ENCODE data around the gene NR4A3. TPM values are rescaled to one million over a fixed set of nuclear protein-coding genes. Genes with fewer than 3 reads are reported as not detected.
"Not testable (repeated sequence)": the region's sequence is repeated elsewhere in the genome, so short reads cannot be mapped to it uniquely, and the experiment has no call there.

Gene NR4A3
- polyA plus RNA-seq, 1 experiment, result 2.3 TPM

- ChIA-PET POLR2A (interaction anchor here (0.6 kb wide), 1 partner anchor 12 kb away, joined by 5 read pairs; no protein-coding TSS in a partner anchor), CTCF (interaction anchor here (1.1 kb wide), 1 partner anchor 8 kb away, joined by 3 read pairs; no protein-coding TSS in a partner anchor)
- Histone ChIP-seq H3K4me3 (ENCODE audit: low read depth, low read length) (no peak overlapping the region), H3K36me3 (ENCODE audit: control insufficient read depth, insufficient read depth, low read length) (no peaks in the 10 kb centered on the region; the same call in none of the 2 replicates), H3K27me3 (ENCODE audit: control insufficient read depth, insufficient read depth, low read length) (no peaks in the 10 kb centered on the region)
- no peak for TF ChIP-seq CTCF (IDR thresholded peaks at IDR 0.05; ENCODE audit: insufficient read depth, low read depth, low read length)
- DNase-seq (ENCODE audit: low read depth), result no peak
Observed at GRCh38 chr9:99850736-99851499, 29.2 kb downstream of the NR4A3 start.

- ChIA-PET POLR2A (interaction anchor here (0.6 kb wide), 1 partner anchor 12 kb away, joined by 5 read pairs; no protein-coding TSS in a partner anchor), CTCF (interaction anchor here (1.1 kb wide), 1 partner anchor 8 kb away, joined by 3 read pairs; no protein-coding TSS in a partner anchor)
Observed at GRCh38 chr9:99851500-99851822, 29.8 kb downstream of the NR4A3 start.

GRCh38 chr9:99852617-99853016, 30.9 kb downstream of the NR4A3 start:
- no peak overlapping the region for H3K4me3 ChIP-seq (ENCODE audit: low read depth, low read length)
- ChIA-PET CTCF (no interaction called here), POLR2A (no interaction called here)
- no peaks in the 10 kb centered on the region; the same call in 1 of the 2 replicates for H3K36me3 ChIP-seq (ENCODE audit: control insufficient read depth, insufficient read depth, low read length)
- no peak for DNase-seq (ENCODE audit: low read depth)
- TF ChIP-seq CTCF (IDR thresholded peaks at IDR 0.05; ENCODE audit: insufficient read depth, low read depth, low read length), result no peak
- no peaks in the 10 kb centered on the region for H3K27me3 ChIP-seq (ENCODE audit: control insufficient read depth, insufficient read depth, low read length)

More at GRCh38 chr9:99851500-99851822, 29.8 kb downstream of the NR4A3 start:
- no peak for TF ChIP-seq CTCF (IDR thresholded peaks at IDR 0.05; ENCODE audit: insufficient read depth, low read depth, low read length)
- Histone ChIP-seq H3K4me3 (ENCODE audit: low read depth, low read length) (no peak overlapping the region), H3K27me3 (ENCODE audit: control insufficient read depth, insufficient read depth, low read length) (no peaks in the 10 kb centered on the region), H3K36me3 (ENCODE audit: control insufficient read depth, insufficient read depth, low read length) (no peaks in the 10 kb centered on the region; the same call in 1 of the 2 replicates)
- no peak for DNase-seq (ENCODE audit: low read depth)

GRCh38 chr9:99855467-99856176, 33.9 kb downstream of the NR4A3 start:
- no peaks in the 10 kb centered on the region for H3K36me3 ChIP-seq (ENCODE audit: control insufficient read depth, insufficient read depth, low read length)
- POLR2A ChIA-PET, result no interaction called here
- DNase-seq (ENCODE audit: low read depth), result no peak
- no peak overlapping the region for H3K4me3 ChIP-seq (ENCODE audit: low read depth, low read length)
- CTCF ChIA-PET, result interaction anchor here (1.4 to 1.8 kb wide), 2 partner anchors 10 to 19 kb away, joined by 5 read pairs; no protein-coding TSS in a partner anchor
- no peaks in the 10 kb centered on the region for H3K27me3 ChIP-seq (ENCODE audit: control insufficient read depth, insufficient read depth, low read length)
- no peak for TF ChIP-seq CTCF (IDR thresholded peaks at IDR 0.05; ENCODE audit: insufficient read depth, low read depth, low read length)

- H3K4me3 ChIP-seq (ENCODE audit: low read depth, low read length); POLR2A ChIA-PET; DNase-seq (ENCODE audit: low read depth); H3K36me3 ChIP-seq (ENCODE audit: control insufficient read depth, insufficient read depth, low read length); H3K27me3 ChIP-seq (ENCODE audit: control insufficient read depth, insufficient read depth, low read length): not testable (repeated sequence)
- CTCF ChIA-PET, result interaction anchor here (1.8 kb wide), 1 partner anchor 21 kb away, joined by 5 read pairs; no protein-coding TSS in a partner anchor
Observed at GRCh38 chr9:99857576-99857975, 35.9 kb downstream of the NR4A3 start.

Measured in BJ (cell line).